Hepatic stellate cell (primary cell): ENCODE results near the gene TEK.

ENCODE experiments used
- DNase-seq: peaks from one replicate; pipeline ENCODE4 v3.0.0; 2011; ENCODE audit warnings: low spot score

TEK gene

DNA sequence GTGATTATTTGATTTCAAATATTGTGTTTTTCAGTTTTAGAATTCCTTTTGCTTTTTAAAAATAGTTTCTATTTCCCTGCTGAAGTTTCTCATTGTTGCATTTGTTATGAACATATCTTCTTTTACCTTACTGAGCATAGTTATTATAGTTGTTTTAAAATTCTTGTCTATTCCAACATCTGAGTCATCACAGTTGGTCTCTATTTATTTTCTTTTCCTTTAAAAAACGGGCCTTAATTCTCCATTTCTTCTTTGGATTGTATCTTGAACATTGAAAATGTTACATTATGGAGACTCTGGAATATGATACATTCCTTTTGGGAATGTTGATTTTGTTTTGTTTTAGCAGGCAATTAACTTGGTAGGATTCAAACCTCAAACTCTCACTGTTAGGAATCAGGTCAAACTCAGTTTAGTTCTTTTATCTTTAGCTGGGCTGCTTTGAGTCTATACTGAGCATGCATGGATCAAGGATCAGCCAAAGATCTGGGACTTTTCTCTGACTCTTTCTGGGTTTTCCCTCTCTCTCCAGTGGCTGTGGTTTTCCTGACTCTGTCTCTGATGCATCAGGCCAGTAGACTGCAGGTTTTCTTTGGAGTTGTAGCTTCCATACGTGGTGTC, 70.3 kb downstream of the TEK start:
- DNase-seq = no peak

DNA sequence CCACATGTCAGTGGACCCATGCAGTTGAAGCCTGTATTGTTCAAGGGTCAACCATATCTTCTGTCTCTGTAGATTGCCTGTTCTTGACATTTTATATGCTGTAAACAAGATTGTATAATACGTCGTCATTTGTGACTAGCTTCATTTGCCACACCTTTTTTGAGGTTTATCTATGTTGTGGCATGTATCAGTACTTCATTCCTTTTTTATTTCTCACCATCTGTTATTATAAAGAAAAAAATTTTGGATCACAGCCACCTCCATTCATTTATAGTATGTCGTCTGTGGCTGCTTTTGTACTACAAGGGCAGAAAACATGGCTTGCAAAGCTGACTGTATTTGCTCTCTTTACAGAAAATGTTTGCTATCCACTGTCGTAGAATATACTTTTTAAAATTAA, 72.4 kb downstream of the TEK start:
- no peak for DNase-seq

DNA sequence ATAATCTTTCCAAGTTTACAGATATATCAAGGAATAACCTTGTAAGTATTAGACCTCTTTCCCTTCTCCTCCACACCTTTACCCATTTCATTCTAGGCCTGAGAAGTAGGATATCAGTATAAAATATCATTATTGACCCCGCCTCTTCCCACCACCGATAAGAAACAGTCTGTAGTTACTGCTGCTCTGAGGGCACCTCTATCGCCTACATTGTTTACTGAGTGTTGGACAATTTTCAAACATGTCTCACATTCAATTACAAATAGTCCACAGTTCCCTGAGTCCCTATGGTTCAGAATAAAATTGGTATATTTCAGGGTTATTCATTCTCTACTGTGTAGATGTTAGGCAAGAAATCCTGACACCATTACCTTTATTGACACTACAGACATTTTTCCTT, 73.4 kb downstream of the TEK start:
- DNase-seq = no peak

DNA sequence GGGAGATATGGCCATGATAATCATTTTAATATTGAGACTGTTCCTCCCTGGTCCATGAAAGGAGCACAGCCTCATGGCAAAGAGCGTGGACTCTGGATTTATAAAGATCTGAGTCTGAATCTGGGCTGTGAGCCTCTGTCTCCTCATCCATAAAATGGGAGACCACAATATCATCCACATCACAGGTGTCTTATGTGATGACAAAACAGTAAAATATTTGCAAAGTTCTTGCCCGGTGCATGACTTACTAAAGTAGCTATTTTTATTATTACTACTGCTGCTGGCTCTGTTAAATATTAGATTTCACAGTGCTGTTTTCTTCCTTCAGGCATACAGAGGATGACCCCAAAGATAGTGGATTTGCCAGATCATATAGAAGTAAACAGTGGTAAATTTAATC, 74.1 kb downstream of the TEK start:
- no peak for DNase-seq

DNA sequence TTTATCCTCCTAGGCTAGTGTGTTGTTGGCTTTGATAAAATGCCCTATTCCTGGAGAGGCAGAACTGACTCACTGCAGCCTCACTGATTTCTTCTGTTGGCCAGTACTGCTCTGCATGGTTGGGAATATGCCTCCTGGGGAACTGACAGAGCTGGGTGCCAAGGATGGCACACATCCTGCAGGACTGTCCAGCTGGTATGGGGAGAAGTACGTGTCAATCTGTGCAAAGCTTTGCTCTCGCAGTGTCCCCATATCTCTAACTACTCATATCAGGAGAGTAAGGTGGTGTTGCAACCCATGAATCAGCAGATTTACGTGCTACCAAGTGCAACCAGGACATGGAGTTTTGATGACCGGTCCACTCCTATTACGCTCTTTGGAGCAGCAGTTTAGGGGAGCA, 74.7 kb downstream of the TEK start:
- no peak for DNase-seq

DNA sequence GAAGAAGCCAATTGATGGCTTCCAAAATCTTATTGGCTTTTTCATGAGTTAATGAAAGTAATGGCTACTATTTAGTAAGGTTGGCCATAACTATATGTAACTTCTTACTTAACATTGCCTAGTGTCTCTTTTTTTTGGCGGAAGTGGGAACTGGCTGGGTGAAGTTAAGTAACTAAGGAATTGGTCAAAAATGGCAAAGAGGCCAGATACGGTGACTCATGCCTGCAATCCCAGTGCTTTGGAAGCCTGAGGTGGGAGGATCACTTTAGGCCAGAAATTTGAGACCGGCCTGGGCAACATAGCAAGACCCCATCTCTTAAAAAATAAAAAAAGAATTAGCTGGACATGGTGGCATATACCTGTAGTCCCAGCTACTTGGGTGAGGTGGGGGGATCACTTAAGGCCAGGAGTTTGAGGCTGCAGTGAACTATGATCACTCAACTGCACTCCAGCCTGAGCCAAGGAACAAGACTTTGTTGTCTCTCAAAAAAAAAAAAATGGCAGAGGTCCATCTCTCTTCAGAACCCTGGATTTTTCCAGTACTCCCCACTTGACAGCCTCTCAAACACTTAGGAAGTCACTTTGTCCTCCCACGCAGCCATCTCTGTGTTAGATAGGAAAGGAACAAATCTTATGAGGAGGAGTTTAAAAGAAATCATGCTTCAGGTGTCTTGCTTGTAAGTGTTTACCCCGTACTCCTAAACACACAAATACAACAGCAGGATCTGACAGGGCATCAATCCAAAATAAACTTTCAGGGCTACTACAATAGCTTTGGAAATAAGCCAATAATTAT, 75.7 kb downstream of the TEK start:
- DNase-seq = no peak

DNA sequence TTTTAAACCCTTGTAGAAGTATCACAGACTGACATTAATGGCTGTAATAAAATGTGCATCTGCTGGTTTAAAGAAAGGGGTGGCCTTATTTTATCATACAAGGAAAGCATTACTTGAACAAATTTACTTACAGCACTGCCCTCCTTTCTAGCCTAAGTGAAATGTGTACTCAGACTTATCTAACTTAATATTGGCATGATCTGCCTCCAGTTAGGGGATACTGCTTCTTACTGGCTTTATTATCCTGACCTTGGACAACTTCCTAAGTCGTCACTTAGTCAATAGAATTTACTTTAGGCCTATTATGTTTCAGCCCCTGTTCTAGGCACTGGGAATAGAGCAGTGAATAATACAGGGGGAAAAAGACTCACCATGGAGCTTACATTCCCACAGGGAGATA, 79.4 kb downstream of the TEK start:
- no peak for DNase-seq

DNA sequence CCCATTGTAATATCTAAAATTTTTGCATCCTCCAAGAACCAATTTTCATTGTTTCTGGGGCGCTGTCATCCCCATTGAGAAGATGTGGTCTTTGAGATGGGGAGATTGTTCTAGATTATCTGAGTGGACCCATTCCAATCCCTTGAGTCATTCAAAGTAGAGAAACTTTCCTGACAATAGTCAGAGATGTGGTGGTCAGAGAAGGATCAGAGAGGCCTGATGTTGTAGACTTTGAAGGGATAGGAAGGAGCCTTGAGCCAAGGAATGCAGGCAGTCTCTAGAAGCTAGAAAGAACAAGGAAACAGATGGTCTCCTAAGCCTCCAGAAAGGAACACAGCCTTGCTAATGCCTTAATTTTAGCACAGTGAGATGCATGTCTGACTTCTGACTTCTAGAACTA, 80.4 kb downstream of the TEK start:
- DNase-seq = no peak

DNA sequence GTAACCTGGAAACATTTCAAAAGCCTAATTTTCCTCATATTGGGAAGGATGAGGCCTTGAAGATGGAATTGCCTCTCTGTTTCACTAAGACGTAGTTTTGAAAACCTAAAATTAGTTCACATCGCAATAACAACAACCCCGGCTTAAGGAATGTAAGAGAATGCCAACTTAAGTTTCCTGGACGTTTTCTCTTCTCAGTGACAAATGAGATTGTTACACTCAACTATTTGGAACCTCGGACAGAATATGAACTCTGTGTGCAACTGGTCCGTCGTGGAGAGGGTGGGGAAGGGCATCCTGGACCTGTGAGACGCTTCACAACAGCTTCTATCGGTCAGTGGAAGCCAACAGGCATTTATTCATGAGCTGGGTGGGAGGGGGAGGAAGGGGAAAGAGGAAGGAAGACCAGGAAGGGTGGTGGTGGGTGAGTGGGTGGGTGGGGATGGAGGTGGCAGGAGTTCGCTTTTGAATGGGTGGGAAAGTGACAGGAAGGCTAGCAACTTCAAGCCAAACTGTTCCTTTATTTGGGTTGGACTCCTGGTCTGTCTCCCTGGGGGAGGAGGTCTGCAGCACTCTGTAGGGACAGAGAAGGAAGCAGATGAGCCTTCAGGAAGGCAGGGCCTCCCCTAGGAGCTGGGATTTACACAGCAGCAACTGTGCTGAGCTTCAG, 83.4 kb downstream of the TEK start:
- DNase-seq = no peak

DNA sequence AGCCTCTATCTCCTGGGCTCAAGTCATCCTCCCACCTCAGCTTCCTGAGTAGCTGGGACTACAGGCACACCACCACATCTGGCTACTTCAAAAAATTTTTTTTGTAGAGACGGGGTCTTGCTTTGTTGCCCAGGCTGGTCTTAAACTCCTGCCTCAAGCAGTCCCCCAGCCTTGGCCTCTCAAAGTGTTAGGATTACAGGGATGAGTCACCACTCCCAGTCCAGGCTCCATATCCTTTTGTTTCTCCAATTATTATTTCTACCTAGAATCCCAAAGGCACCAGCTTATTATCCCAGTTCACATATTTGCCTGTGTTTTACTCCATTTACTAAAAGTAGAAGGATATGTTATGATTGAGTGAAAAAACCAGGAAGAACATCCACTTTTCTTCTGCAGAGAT, 84.9 kb downstream of the TEK start:
- DNase-seq = no peak

DNA sequence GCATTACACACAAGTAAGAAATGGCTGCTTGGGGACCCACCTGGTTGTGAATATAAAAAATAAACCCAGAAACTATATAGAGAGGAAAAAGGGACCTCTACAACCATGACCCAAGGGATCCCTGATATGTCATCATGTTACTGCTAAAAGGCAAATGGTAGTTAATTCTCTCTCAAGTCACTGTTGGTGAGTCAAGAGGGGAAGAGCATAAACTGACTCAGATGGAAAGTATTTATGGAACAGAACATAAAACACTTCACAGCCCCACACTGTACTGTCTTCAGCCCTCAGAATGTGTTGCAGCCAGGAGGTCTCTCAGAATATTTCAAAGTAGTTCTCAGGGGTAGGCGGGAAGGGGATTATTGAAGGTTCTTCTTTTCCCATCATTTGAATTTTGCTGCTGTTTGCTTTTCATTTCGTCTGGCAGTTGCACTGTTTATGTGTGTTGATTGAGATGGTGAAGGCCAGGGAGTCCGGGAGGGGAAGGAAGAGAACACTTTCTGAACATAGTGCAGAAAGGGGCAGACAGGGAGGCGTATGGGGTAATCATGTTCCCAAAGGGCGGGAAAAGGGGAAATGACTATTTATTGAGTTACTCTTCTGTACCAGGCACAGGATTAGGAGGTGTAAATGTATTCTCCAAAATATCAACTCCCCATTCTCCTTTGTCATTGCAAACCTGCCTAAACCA, 85.5 kb downstream of the TEK start:
- peak; percentile 40 for DNase-seq

DNA sequence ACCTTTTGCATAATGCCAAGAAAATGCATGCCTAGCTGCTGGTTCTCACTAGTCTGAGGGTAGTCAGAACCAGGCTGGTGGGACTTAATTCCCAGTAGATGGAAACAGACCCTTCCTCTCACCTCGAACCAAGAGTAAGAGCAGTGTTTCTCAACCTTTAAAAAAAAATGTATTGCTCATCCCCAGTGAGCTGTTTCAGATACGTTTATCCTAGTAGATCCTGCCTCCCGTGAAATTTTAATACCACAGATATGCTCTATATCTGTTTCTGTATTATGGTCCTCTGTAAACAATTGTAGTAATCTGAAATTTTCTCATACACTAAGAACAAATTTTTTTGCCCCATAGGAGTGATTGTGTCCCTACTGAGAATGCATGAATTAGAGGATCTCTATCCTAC, 86.2 kb downstream of the TEK start:
- DNase-seq = no peak

DNA sequence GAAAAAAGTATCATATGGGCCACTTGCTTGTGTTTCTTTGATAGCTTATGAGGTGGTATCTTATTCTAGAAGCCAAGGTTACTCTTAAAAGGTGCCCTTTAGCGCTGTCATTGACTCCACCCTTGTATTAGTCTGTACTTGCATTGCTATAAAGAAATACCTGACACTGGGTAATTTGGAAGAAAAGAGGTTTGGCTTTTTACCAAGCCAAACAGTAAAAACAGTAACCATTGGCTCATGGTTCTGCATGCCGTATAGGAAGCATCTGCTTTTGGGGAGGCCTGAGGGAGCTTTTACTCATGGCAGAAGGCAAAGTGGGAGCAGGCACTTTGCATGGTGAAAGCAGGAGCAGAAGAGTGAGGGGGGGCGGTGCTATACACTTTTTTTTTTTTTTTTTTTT, 87.4 kb downstream of the TEK start:
- DNase-seq = no peak

DNA sequence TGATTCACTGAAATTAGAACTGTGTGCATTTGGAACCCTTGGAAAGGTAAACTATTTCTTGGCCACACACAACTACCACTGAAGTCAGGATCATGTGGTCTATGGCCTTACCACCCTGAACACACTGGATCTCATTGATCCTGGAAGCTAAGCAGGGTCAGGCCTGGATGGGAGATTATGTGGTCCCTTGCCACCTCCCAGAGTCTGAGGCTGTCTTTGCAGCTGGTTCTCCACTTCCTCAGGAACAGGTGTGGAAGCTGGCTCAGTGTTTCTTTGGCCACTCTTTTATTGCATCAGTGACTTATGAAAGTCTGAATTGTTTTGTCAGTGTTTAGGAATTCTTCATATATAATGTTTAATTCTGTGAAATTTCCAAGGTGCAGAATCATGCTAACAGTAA, 89.2 kb downstream of the TEK start:
- DNase-seq = no peak

DNA sequence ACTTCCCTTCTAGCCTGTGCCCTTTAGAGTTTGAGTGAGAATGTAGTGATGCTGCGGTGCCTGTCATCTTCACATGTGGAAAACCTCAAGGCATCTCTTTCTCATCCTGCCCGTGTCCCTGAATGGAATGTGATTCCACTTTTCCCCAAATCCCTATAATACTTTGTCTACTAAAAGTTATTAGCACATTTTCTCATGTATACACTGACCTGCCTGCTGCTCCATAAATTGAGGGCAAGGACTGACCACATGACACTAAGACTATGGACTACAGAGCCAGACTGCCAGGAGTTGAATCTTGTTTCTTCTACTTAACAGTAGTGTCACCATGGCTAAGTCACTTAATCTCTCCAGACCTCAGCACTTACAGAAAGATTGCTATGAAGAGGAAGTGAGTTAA, 93.0 kb downstream of the TEK start:
- no peak for DNase-seq

DNA sequence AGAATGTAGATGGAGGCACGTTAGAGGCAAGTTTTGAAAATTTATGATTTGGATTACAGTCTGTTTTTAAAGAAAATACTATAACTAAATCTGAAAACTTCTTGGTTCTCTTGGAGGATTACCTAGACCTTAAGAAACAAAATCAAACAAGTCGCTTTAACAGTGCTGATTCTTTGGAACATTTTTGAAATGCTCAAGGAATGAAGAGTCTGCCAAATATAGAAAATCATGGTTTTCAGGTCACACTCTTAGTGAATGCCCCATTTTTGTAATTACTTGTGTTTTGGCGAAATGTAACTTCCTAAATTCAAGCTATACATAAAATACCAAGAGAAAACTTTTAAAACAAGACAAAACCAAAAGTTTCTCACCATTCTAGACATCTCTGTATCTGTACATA, 94.8 kb downstream of the TEK start:
- no peak for DNase-seq

DNA sequence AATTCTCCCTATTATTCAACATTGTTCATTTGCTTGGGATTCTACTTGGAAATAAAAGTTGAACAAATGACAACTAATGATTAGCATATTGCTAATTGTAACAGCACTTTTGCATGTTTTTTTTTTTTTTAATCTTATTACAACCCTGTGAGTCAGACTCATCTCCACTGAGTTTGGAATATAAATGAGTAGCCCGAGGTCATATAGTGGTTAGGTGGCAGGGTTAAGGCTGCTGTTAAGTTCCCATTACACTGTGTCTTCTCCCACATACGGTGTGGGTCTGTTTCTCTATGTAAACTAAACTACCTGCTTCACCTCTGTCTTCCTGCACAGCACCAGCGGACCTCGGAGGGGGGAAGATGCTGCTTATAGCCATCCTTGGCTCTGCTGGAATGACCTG, 95.6 kb downstream of the TEK start:
- no peak for DNase-seq

DNA sequence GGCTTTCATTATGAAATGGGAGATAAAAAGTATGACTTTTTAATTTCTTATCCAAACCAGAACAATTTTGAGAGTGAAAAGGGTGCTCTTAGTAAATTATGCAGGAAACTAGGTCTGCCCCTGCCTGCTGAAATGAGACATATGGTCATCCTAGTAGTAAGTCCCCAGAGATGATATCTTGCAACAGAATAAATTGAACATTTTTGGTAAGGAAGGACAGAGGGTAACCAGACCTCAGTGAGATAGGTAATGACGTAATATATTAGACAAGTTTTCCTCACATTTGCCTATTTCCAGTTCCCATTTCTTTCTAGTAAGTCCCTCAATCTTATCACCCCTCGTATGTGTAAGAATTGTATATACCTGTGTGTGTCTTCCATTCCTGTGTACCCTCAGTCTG, 96.2 kb downstream of the TEK start:
- no peak for DNase-seq

DNA sequence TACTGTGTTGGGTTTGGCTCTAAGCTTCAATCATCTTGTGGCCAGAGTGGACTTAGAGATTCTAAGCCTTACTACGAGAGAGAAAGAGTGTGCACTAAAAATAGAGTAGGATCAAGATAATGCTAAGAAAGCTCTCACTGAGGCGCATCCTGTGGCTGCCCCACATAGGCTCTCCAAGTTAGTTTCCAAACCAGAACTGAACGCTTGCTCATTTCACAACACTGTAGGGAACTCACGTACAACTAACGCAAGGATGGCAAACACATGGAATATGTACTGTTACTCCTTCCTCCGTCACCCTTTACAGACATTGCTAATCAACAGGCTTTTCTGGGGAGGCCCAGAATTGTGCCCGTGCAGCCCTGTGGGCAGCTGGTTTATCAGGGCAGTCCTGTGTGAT, 97.0 kb downstream of the TEK start:
- DNase-seq = no peak

DNA sequence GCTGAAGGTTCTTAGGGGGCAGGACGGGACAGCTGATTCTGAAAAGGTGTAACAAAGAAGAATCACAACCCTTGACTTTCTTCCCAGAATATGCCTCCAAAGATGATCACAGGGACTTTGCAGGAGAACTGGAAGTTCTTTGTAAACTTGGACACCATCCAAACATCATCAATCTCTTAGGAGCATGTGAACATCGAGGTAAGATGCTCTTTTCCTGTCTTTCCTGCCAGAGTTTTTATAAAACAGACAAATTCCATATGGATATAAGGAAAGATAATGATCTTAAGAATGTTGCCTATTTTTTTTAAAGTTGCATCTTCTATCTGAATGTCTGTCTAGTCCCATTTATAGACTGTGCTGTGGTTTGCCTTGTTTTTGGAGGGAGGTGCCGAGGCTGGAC, 100.0 kb downstream of the TEK start:
- no peak for DNase-seq

DNA sequence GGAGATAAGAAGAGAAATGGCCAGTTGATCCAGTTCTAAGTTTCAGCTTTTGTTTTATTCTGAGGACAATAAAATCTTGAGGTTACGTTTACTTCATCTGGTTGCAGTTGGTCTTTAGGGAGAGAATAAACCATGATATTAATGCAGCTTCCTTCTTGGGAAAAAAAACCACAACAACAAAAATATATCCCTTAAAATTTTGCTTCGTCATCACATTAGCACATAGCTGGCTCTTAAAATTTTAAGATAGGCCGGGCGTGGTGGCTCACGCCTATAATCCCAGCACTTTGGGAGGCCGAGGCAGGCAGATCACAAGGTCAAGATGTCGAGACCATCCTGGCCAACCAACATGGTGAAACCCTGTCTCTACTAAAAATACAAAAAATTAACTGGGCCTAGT, 101.6 kb downstream of the TEK start:
- DNase-seq = no peak

DNA sequence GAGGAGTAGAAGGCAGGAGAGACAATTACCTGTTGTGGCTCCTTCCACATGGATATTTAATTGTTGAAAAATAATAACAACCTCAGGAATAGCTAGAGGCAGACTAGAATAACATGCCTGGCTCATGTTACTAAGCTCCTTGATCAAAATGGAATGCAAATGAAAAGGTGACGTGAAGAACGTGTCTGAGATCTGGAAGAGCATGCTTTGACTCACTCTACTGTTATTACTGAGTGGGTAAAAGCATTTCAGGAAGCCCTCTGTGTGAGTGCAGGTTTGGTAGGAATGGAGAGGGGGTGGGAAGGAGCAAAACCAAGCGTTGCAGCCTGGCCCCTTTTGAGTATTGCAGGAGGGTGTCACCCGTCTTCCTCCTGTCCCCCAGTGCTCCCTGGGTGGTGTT, 103.2 kb downstream of the TEK start:
- no peak for DNase-seq

DNA sequence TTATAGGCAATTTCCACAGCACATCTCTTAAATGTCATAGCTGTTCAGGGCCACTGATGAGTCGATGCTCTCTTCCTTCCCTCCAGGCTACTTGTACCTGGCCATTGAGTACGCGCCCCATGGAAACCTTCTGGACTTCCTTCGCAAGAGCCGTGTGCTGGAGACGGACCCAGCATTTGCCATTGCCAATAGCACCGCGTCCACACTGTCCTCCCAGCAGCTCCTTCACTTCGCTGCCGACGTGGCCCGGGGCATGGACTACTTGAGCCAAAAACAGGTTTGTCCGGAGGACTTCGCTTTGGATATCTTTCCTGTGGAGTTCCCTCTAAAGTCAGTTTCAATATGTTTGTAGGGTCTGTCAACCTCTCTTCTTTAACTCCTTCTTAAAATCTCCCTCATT, 103.6 kb downstream of the TEK start:
- no peak for DNase-seq
